Measurements from ENCODE around the gene AKNAD1. TPM values are rescaled to one million over a fixed set of nuclear protein-coding genes. Genes with fewer than 3 reads are reported as not detected.
A peak's percentile ranks its signal among the peaks of the same experiment; 100 is the strongest.

AKNAD1 gene
- total RNA-seq, 1 donor from 2014 or later = under 0.01 TPM

DNA sequence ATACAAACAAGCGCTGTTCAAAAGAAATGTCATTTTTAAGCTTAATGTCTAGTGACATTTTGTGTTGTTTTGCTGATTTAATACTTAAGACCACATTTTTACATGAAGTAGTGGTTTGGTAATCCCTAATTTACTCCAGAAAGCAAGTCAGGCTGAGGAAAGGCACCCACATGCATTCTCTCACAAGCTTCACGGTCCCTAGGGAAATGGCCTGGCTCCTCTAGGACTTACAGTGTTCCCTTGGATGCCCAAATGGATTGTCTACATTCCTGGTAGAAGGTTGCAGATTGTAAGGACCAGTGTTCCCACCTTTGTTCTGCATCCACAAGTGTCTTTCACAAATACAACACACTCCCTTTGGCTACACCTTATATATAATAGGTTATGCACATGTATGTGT, 29.4 kb upstream of the AKNAD1 start:
- Histone ChIP-seq H3K9ac (ENCODE audit: low read depth in 1 of 3, low read length in 3 of 3) (no peak overlapping the region), H3K27me3 (ENCODE audit: control insufficient read depth in 3 of 3, insufficient read depth in 3 of 3, low read length in 3 of 3) (no peaks in the 10 kb centered on the region), H3K9me3 (ENCODE audit: control insufficient read depth in 3 of 3, low read length in 3 of 3) (no peaks in the 10 kb centered on the region), H3K27ac (ENCODE audit: low read depth, low read length) (no peak overlapping the region), H3K4me3 (ENCODE audit: low read length in 3 of 3) (no peak overlapping the region), H3K36me3 (ENCODE audit: control insufficient read depth in 3 of 3, insufficient read depth in 3 of 3, low read length in 3 of 3) (no peaks in the 10 kb centered on the region), H3K4me1 (ENCODE audit: control insufficient read depth in 3 of 3, insufficient read depth in 3 of 3, low read length in 3 of 3) (peaks cover 0 to 7% (median 5%) of the 10 kb centered on the region in 3 donors)

DNA sequence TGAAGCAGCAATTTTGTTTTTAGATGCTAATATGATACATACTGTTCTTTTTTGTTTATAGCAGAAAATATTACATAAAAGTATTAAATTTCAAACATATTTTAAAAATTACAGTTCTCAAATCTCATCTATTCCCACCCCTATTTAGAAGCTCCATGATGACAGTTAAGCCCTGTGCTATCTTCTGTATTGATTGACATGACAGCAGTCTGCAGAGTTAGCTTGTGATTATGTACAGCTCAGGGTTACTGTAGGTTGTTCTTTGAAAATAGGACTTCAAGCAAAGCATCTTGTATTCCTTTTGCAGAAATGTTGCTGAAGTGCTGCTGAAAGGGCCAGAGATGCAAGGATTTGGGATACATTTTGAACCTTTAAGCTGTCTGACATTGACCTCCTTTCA, 28.1 kb upstream of the AKNAD1 start:
- H3K4me3 ChIP-seq (ENCODE audit: low read length in 3 of 3) = no peak overlapping the region
- peaks cover 0 to 7% (median 5%) of the 10 kb centered on the region in 3 donors for H3K4me1 ChIP-seq (ENCODE audit: control insufficient read depth in 3 of 3, insufficient read depth in 3 of 3, low read length in 3 of 3)
- H3K9me3 ChIP-seq (ENCODE audit: control insufficient read depth in 3 of 3, low read length in 3 of 3) = no peaks in the 10 kb centered on the region
- no peaks in the 10 kb centered on the region for H3K36me3 ChIP-seq (ENCODE audit: control insufficient read depth in 3 of 3, insufficient read depth in 3 of 3, low read length in 3 of 3)
- peak overlapping the region; percentile 31 for H3K27ac ChIP-seq (ENCODE audit: low read depth, low read length)
- H3K27me3 ChIP-seq (ENCODE audit: control insufficient read depth in 3 of 3, insufficient read depth in 3 of 3, low read length in 3 of 3) = no peaks in the 10 kb centered on the region
- H3K9ac ChIP-seq (ENCODE audit: low read depth in 1 of 3, low read length in 3 of 3) = no peak overlapping the region

DNA sequence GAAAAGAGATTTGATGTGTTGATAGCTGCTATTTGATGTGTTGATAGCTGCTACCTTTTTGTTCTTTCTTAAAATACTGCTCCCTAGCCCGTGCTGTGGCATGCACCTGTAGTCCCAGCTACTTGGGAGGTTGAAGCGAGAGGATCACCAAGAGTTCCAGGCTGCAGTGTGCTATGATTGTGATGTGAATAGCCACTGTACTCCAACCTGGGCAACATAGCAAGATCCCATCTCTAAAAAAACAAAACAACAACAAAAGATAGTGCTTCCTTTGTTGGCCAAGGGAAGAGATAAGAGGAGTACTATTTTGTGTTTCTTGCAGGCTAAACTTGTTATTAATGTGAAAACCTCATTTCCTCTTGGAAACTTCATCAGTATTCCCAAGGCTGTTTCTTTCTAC, 25.9 kb upstream of the AKNAD1 start:
- H3K27ac ChIP-seq (ENCODE audit: low read depth, low read length) = no peak overlapping the region
- H3K9ac ChIP-seq (ENCODE audit: low read depth in 1 of 3, low read length in 3 of 3) = no peak overlapping the region
- H3K27me3 ChIP-seq (ENCODE audit: control insufficient read depth in 3 of 3, insufficient read depth in 3 of 3, low read length in 3 of 3) = no peaks in the 10 kb centered on the region
- H3K36me3 ChIP-seq (ENCODE audit: control insufficient read depth in 3 of 3, insufficient read depth in 3 of 3, low read length in 3 of 3) = no peaks in the 10 kb centered on the region
- peaks cover 7 to 9% (median 7%) of the 10 kb centered on the region in 3 donors for H3K4me1 ChIP-seq (ENCODE audit: control insufficient read depth in 3 of 3, insufficient read depth in 3 of 3, low read length in 3 of 3)
- H3K4me3 ChIP-seq (ENCODE audit: low read length in 3 of 3) = no peak overlapping the region
- no peaks in the 10 kb centered on the region for H3K9me3 ChIP-seq (ENCODE audit: control insufficient read depth in 3 of 3, low read length in 3 of 3)

DNA sequence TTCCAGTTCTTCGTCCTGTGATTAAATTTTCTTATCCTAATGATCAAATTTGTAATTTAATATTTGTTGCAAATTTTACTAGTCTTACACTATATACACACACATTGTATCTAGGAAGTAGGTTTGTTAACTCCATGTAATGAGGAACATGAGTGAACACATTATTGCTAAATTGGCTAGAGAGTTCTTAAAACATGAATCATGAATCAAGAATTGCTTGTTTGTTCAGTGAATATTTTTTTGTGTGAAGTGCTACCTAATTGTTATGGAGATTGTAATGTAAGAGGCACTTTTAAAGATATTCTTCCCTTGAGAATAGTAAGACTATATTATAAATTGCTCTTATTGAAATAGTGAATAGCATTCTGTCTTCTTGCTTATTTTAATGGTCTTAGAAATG, 24.5 kb upstream of the AKNAD1 start:
- H3K27ac ChIP-seq (ENCODE audit: low read depth, low read length) = no peak overlapping the region
- H3K9me3 ChIP-seq (ENCODE audit: control insufficient read depth in 3 of 3, low read length in 3 of 3) = no peaks in the 10 kb centered on the region
- no peak overlapping the region for H3K4me3 ChIP-seq (ENCODE audit: low read length in 3 of 3)
- no peaks in the 10 kb centered on the region for H3K36me3 ChIP-seq (ENCODE audit: control insufficient read depth in 3 of 3, insufficient read depth in 3 of 3, low read length in 3 of 3)
- no peak overlapping the region for H3K9ac ChIP-seq (ENCODE audit: low read depth in 1 of 3, low read length in 3 of 3)
- H3K4me1 ChIP-seq (ENCODE audit: control insufficient read depth in 3 of 3, insufficient read depth in 3 of 3, low read length in 3 of 3) = peaks cover 3 to 7% (median 5%) of the 10 kb centered on the region in 3 donors
- H3K27me3 ChIP-seq (ENCODE audit: control insufficient read depth in 3 of 3, insufficient read depth in 3 of 3, low read length in 3 of 3) = no peaks in the 10 kb centered on the region

DNA sequence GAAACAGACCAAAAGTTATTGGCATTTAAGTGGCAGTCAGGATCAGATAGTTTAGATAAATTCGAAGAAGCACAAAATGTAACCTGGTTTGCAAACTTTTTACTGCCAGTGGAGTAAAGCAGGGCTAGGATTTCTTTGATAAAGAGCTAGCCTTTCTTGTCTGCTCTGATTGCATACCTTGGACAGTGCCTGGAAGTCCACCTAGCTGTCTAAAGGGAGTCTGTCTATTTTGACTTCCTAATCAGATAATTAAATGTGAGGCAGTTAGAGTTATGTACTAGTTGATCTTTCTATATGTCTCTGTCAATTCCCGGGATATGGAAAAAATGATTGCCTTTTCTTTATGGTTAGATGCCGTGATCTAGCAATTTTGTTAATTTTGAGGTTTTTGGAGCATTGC, 24.0 kb upstream of the AKNAD1 start:
- H3K27me3 ChIP-seq (ENCODE audit: control insufficient read depth in 3 of 3, insufficient read depth in 3 of 3, low read length in 3 of 3) = no peaks in the 10 kb centered on the region
- H3K36me3 ChIP-seq (ENCODE audit: control insufficient read depth in 3 of 3, insufficient read depth in 3 of 3, low read length in 3 of 3) = no peaks in the 10 kb centered on the region
- H3K4me1 ChIP-seq (ENCODE audit: control insufficient read depth in 3 of 3, insufficient read depth in 3 of 3, low read length in 3 of 3) = peaks cover 5 to 8% (median 7%) of the 10 kb centered on the region in 3 donors
- no peak overlapping the region for H3K27ac ChIP-seq (ENCODE audit: low read depth, low read length)
- no peak overlapping the region for H3K9ac ChIP-seq (ENCODE audit: low read depth in 1 of 3, low read length in 3 of 3)
- H3K9me3 ChIP-seq (ENCODE audit: control insufficient read depth in 3 of 3, low read length in 3 of 3) = no peaks in the 10 kb centered on the region
- no peak overlapping the region for H3K4me3 ChIP-seq (ENCODE audit: low read length in 3 of 3)

DNA sequence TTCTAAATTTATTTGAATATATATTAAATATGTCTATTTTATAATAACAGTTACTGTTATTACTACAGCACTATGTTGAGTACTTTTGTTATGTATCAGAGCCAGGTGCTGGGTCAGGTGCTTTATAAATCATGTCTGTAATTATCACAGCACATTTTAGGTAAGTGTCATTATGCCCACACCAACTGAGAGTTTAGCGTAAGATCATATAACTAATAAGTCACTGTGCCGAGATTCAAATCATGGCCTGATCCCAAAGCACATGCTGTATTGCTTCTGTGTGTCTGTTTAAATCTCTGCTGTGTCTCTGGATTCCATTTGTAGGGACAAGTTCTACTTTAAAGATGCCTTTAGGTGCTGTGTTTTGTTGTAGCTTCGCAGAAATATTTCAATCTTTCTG, 21.8 kb upstream of the AKNAD1 start:
- peaks cover 5 to 8% (median 7%) of the 10 kb centered on the region in 3 donors for H3K4me1 ChIP-seq (ENCODE audit: control insufficient read depth in 3 of 3, insufficient read depth in 3 of 3, low read length in 3 of 3)
- peak overlapping the region in 1 of 3 donors; percentile 8 for H3K9ac ChIP-seq (ENCODE audit: low read depth in 1 of 3, low read length in 3 of 3)
- no peaks in the 10 kb centered on the region for H3K9me3 ChIP-seq (ENCODE audit: control insufficient read depth in 3 of 3, low read length in 3 of 3)
- peak overlapping the region in 2 of 3 donors; percentile 22 to 82 for H3K4me3 ChIP-seq (ENCODE audit: low read length in 3 of 3)
- no peaks in the 10 kb centered on the region for H3K36me3 ChIP-seq (ENCODE audit: control insufficient read depth in 3 of 3, insufficient read depth in 3 of 3, low read length in 3 of 3)
- no peaks in the 10 kb centered on the region for H3K27me3 ChIP-seq (ENCODE audit: control insufficient read depth in 3 of 3, insufficient read depth in 3 of 3, low read length in 3 of 3)
- H3K27ac ChIP-seq (ENCODE audit: low read depth, low read length) = peak overlapping the region; percentile 78

DNA sequence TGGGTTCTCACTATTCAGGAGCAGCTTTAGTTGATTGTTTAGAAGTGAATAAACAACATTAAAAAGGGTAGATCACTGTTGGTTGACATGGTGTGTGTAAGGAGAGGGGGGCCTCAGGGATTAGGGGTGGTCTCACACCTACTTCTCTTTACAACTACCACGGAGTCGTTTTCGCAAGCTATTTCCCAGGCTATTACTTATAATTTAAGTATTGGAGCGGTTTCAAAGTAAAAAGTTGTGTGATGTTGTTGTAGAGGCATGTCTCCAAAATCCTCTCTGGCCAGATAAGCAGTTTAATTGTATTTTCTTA, 21.2 kb upstream of the AKNAD1 start:
- Histone ChIP-seq H3K9me3 (ENCODE audit: control insufficient read depth in 3 of 3, low read length in 3 of 3) (no peaks in the 10 kb centered on the region), H3K36me3 (ENCODE audit: control insufficient read depth in 3 of 3, insufficient read depth in 3 of 3, low read length in 3 of 3) (no peaks in the 10 kb centered on the region), H3K4me3 (ENCODE audit: low read length in 3 of 3) (peak overlapping the region; percentile 82 to 92 (median 84)), H3K4me1 (ENCODE audit: control insufficient read depth in 3 of 3, insufficient read depth in 3 of 3, low read length in 3 of 3) (peaks cover 5 to 8% (median 7%) of the 10 kb centered on the region in 3 donors), H3K27me3 (ENCODE audit: control insufficient read depth in 3 of 3, insufficient read depth in 3 of 3, low read length in 3 of 3) (no peaks in the 10 kb centered on the region), H3K27ac (ENCODE audit: low read depth, low read length) (peak overlapping the region; percentile 78), H3K9ac (ENCODE audit: low read depth in 1 of 3, low read length in 3 of 3) (peak overlapping the region; percentile 75 to 88 (median 83))

DNA sequence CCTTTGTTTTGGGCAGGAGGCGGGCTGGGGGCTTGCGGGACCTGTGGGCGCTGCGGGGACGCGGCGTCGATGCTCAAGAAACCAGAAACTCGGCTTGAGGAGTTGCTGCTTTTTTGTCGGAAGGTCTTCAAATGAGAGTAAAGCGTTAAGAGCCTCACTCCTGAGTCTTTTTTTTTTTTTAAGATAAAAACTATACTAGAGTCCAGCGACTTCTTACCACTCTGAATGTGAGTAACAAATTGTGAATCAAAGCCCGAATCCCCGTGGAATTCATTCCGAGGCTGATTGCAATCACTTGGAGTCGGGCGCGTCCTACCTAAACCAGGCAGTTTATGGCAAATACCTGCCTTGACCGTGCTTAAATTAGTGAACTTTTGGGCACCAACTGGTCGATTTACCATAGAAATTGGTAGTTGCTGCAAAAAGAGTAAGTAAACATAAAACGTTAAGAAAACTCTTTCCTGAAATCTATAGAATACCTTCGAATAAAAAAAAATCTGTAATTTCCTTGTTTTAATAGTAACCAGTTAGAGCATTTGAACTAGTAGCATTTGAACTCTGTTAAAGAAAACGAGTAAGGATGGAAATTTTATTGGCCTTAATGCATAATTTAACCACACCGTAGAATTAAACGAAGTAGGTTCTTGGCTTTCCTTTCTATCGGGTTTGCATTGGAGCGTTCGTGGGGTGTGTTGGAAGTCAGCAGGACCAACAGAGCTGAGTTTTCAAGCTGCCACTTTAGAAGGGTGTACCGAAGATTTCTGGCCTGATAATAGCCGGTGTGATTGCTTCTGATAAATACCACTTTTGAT, 20.7 kb upstream of the AKNAD1 start:
- Histone ChIP-seq H3K27ac (ENCODE audit: low read depth, low read length) (peak overlapping the region; percentile 78), H3K4me3 (ENCODE audit: low read length in 3 of 3) (peak overlapping the region; percentile 82 to 92 (median 84)), H3K4me1 (ENCODE audit: control insufficient read depth in 3 of 3, insufficient read depth in 3 of 3, low read length in 3 of 3) (peaks cover 5 to 8% (median 7%) of the 10 kb centered on the region in 3 donors), H3K9ac (ENCODE audit: low read depth in 1 of 3, low read length in 3 of 3) (peak overlapping the region; percentile 75 to 88 (median 83)), H3K9me3 (ENCODE audit: control insufficient read depth in 3 of 3, low read length in 3 of 3) (no peaks in the 10 kb centered on the region), H3K36me3 (ENCODE audit: control insufficient read depth in 3 of 3, insufficient read depth in 3 of 3, low read length in 3 of 3) (no peaks in the 10 kb centered on the region), H3K27me3 (ENCODE audit: control insufficient read depth in 3 of 3, insufficient read depth in 3 of 3, low read length in 3 of 3) (no peaks in the 10 kb centered on the region)

DNA sequence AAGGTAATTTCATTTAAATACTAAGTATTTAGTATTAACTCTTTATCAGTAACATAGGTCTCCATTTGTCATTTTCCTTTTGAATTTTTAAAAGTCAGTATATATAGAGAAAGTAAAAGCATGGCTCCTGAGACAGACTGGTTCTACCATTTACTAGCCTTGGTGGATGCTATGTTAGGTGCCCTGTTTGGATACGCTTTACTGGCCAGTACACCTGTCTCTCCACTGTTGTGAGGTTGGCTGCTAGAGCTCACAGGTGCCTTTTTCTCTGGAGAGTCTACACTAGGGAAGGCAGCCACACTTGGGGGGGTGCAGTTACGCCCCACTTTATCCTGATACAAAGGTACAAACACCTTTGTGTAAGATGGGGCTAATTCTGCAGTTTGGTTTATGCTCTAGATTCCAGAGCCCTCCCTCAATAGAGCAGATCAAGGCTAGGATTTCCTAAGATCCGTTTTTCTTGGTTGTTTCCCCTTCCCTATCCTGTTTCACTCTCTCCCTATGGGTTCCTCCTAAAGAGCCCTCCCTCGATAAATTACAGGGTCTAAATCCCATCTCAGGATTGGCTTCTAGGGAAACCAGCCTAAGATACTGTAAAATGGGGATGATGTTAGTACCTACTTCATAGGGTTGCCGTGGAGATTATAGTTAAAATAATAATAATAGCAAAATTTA, 14.3 kb upstream of the AKNAD1 start:
- no peaks in the 10 kb centered on the region for H3K9me3 ChIP-seq (ENCODE audit: control insufficient read depth in 3 of 3, low read length in 3 of 3)
- H3K4me1 ChIP-seq (ENCODE audit: control insufficient read depth in 3 of 3, insufficient read depth in 3 of 3, low read length in 3 of 3) = peaks cover 0 to 3% (median 2%) of the 10 kb centered on the region in 3 donors
- H3K9ac ChIP-seq (ENCODE audit: low read depth in 1 of 3, low read length in 3 of 3) = no peak overlapping the region
- H3K36me3 ChIP-seq (ENCODE audit: control insufficient read depth in 3 of 3, insufficient read depth in 3 of 3, low read length in 3 of 3) = no peaks in the 10 kb centered on the region
- H3K27ac ChIP-seq (ENCODE audit: low read depth, low read length) = no peak overlapping the region
- no peaks in the 10 kb centered on the region for H3K27me3 ChIP-seq (ENCODE audit: control insufficient read depth in 3 of 3, insufficient read depth in 3 of 3, low read length in 3 of 3)
- H3K4me3 ChIP-seq (ENCODE audit: low read length in 3 of 3) = no peak overlapping the region

DNA sequence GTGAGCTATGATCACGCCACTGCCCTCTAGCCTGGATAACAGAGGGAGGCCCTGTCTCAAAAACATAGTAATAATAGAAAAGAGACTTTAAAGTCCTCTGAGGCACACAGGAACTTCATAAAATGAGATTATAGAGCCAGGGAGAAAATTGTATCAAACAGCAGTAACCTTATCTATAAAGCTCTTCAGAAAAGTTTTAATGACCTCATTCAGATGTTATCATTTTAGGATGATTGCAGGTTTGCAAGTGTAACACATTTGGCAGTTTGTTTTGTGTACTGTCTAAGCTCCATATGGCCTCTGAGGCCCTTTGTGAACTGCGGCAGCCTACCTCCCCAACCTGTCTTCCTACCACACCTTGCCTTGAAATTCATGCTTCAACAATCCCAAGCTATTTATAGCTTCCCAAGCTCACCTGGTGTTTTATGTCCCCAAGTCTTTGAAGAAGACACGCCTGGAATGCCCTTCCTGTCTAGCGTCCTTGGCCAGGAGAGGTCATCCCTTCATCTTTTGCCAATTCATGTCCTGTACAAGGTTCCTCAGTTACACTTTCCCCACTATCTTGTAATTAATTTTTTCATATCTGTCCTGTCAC, 8.5 kb upstream of the AKNAD1 start:
- H3K9me3 ChIP-seq (ENCODE audit: control insufficient read depth in 3 of 3, low read length in 3 of 3) = no peaks in the 10 kb centered on the region
- H3K4me1 ChIP-seq (ENCODE audit: control insufficient read depth in 3 of 3, insufficient read depth in 3 of 3, low read length in 3 of 3) = no peaks in the 10 kb centered on the region
- no peak overlapping the region for H3K27ac ChIP-seq (ENCODE audit: low read depth, low read length)
- no peak overlapping the region for H3K4me3 ChIP-seq (ENCODE audit: low read length in 3 of 3)
- no peaks in the 10 kb centered on the region for H3K36me3 ChIP-seq (ENCODE audit: control insufficient read depth in 3 of 3, insufficient read depth in 3 of 3, low read length in 3 of 3)
- H3K27me3 ChIP-seq (ENCODE audit: control insufficient read depth in 3 of 3, insufficient read depth in 3 of 3, low read length in 3 of 3) = no peaks in the 10 kb centered on the region
- H3K9ac ChIP-seq (ENCODE audit: low read depth in 1 of 3, low read length in 3 of 3) = no peak overlapping the region
